OCI-LY1 (cell line): ENCODE data around the gene F11R.

Experiments
- H2AFZ ChIP-seq: fragments of 200-600 bp; sonication (generic), shearing (Covaris generic); 2 replicates; pipeline ENCODE4 v1.6.0; 2014; ENCODE audit warnings: antibody characterized with exemption, mild to moderate bottlenecking, low read length
- H3F3A ChIP-seq: fragments of 200-600 bp; sonication (generic), shearing (Covaris generic); 2 replicates; pipeline ENCODE4 v1.6.0; 2014; ENCODE audit warnings: mild to moderate bottlenecking, antibody characterized with exemption, low read length, moderate library complexity; ENCODE audit not compliant: insufficient read depth
- H3K27ac ChIP-seq: fragments of 200-600 bp; sonication (generic); 2 replicates; pipeline ENCODE4 v1.5.1; 2014; ENCODE audit warnings: low read length, mixed run types, mild to moderate bottlenecking, low read depth; ENCODE audit not compliant: poor library complexity, severe bottlenecking
- H3K27me3 ChIP-seq: fragments of 200-600 bp; sonication (generic); 2 replicates; pipeline ENCODE4 v1.6.0; 2014; ENCODE audit warnings: antibody characterized with exemption, mild to moderate bottlenecking, low read length, moderate library complexity; ENCODE audit not compliant: insufficient read depth
- H3K36me3 ChIP-seq: fragments of 200-600 bp; sonication (generic); 2 replicates; pipeline ENCODE4 v1.6.1; 2014; ENCODE audit warnings: mild to moderate bottlenecking, antibody characterized with exemption, low read length, moderate library complexity, mixed read lengths; ENCODE audit not compliant: insufficient read depth
- H3K4me1 ChIP-seq: fragments of 200-600 bp; sonication (generic); 2 replicates; pipeline ENCODE4 v1.5.1; 2014; ENCODE audit warnings: mild to moderate bottlenecking, low read length, moderate library complexity; ENCODE audit not compliant: insufficient read depth, severe bottlenecking
- H3K4me2 ChIP-seq: fragments of 200-600 bp; sonication (generic), shearing (Covaris generic); 2 replicates; pipeline ENCODE4 v1.6.1; 2014; ENCODE audit warnings: low read length
- H3K4me3 ChIP-seq: fragments of 200-600 bp; sonication (generic); 2 replicates; pipeline ENCODE4 v1.5.1; 2014; ENCODE audit warnings: low read length, low read depth, mild to moderate bottlenecking, mixed read lengths; ENCODE audit not compliant: poor library complexity, severe bottlenecking
- H3K79me2 ChIP-seq: fragments of 200-600 bp; shearing (Covaris generic); 2 replicates; pipeline ENCODE4 v1.6.1; 2016; ENCODE audit warnings: mixed run types, low read length, mixed read lengths; ENCODE audit not compliant: insufficient read depth
- H3K9ac ChIP-seq: fragments of 200-600 bp; sonication (generic), shearing (Covaris generic); 2 replicates; pipeline ENCODE4 v1.6.1; 2014; ENCODE audit warnings: mild to moderate bottlenecking, low read length, mixed read lengths
- H3K9me2 ChIP-seq: fragments of 200-600 bp; sonication (generic), shearing (Covaris generic); 2 replicates; pipeline ENCODE4 v1.6.1; 2014; ENCODE audit warnings: low read depth, mild to moderate bottlenecking, low read length, mixed read lengths
- H3K9me3 ChIP-seq: fragments of 200-600 bp; shearing (Covaris generic); 2 replicates; pipeline ENCODE4 v1.6.1; 2014; ENCODE audit warnings: low read length, mixed read lengths
- H4K20me1 ChIP-seq: fragments of 200-600 bp; sonication (generic), shearing (Covaris generic); 2 replicates; pipeline ENCODE4 v1.6.0; 2016; ENCODE audit warnings: mild to moderate bottlenecking, low read length; ENCODE audit not compliant: insufficient read depth
- CTCF ChIP-seq: fragments of 200-600 bp; sonication (generic), shearing (Covaris generic); IDR thresholded peaks from 2 replicates; pipeline ENCODE4 v1.5.1; 2017; ENCODE audit warnings: mild to moderate bottlenecking, antibody characterized with exemption, low read length, moderate library complexity, mixed read lengths
- EZH2 ChIP-seq: fragments of 200-600 bp; sonication (generic), shearing (Covaris generic); IDR thresholded peaks from 2 replicates; pipeline ENCODE4 v1.8.0; 2017; ENCODE audit warnings: borderline replicate concordance, mixed run types, mild to moderate bottlenecking, antibody characterized with exemption, low read length, moderate library complexity, mixed read lengths

F11R gene

GRCh38 chr1:160973491-160973890 is 47.5 kb downstream of the F11R start:
- no peaks in the 10 kb centered on the region for H3K79me2 ChIP-seq
- no peaks in the 10 kb centered on the region for H3K4me1 ChIP-seq
- no peak overlapping the region for H3K9ac ChIP-seq
- H2AFZ ChIP-seq = no peak overlapping the region
- H3K27me3 ChIP-seq = no peaks in the 10 kb centered on the region; the same call in 1 of the 2 replicates
- no peaks in the 10 kb centered on the region for H3F3A ChIP-seq
- H3K9me2 ChIP-seq = no peaks in the 10 kb centered on the region
- H3K27ac ChIP-seq = no peak overlapping the region
- no peaks in the 10 kb centered on the region for H3K36me3 ChIP-seq
- no peak overlapping the region for H3K4me3 ChIP-seq
- no peak for TF ChIP-seq CTCF
- TF ChIP-seq EZH2 = no peak
- H3K4me2 ChIP-seq = no peak overlapping the region
- no peaks in the 10 kb centered on the region for H3K9me3 ChIP-seq
- no peaks in the 10 kb centered on the region for H4K20me1 ChIP-seq

DNA sequence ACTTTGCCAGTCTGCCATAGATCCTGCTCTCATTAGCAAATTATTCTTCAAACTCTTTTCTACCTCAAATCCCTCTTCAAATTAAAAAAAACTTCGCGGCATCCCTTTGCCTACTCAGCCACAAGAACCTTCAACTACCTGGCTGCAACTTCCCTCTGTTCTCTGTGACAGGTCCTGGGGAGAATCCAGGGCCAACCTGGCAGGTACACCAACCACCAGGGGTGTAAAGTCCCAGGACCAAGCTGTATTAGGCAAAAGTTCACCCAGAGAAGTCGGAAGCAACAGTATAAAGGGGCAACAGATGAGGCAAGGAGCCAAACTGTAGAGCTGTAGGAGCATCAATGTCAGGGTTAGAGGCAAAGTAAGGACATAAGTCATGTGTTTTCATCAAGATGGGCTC is 48.0 kb downstream of the F11R start:
- H3K36me3 ChIP-seq = no peaks in the 10 kb centered on the region
- H3K9ac ChIP-seq = no peak overlapping the region
- H2AFZ ChIP-seq = no peak overlapping the region
- no peaks in the 10 kb centered on the region for H3K79me2 ChIP-seq
- no peaks in the 10 kb centered on the region for H4K20me1 ChIP-seq
- no peak overlapping the region for H3K27ac ChIP-seq
- H3K4me3 ChIP-seq = no peak overlapping the region
- H3K9me2 ChIP-seq = no peaks in the 10 kb centered on the region
- H3K4me2 ChIP-seq = no peak overlapping the region
- no peaks in the 10 kb centered on the region for H3K4me1 ChIP-seq
- TF ChIP-seq CTCF = no peak
- no peak for TF ChIP-seq EZH2
- no peaks in the 10 kb centered on the region for H3F3A ChIP-seq
- no peaks in the 10 kb centered on the region for H3K9me3 ChIP-seq
- H3K27me3 ChIP-seq = no peaks in the 10 kb centered on the region; the same call in 1 of the 2 replicates

GRCh38 chr1:160971618-160972056 is 49.3 kb downstream of the F11R start:
- no peaks in the 10 kb centered on the region; the same call in 1 of the 2 replicates for H3K27me3 ChIP-seq
- H2AFZ ChIP-seq = no peak overlapping the region
- H3K9me3 ChIP-seq = no peaks in the 10 kb centered on the region
- no peaks in the 10 kb centered on the region for H3K79me2 ChIP-seq
- no peaks in the 10 kb centered on the region for H3F3A ChIP-seq
- no peak for TF ChIP-seq CTCF
- no peak for TF ChIP-seq EZH2
- no peak overlapping the region for H3K27ac ChIP-seq
- no peak overlapping the region for H3K9ac ChIP-seq
- no peak overlapping the region for H3K4me2 ChIP-seq
- no peaks in the 10 kb centered on the region for H3K4me1 ChIP-seq
- H4K20me1 ChIP-seq = no peaks in the 10 kb centered on the region
- H3K4me3 ChIP-seq = no peak overlapping the region
- no peaks in the 10 kb centered on the region for H3K36me3 ChIP-seq
- H3K9me2 ChIP-seq = no peaks in the 10 kb centered on the region
